ENCODE measurements around the gene POLDIP3.
"Not testable (repeated sequence)": the region's sequence is repeated elsewhere in the genome, so short reads cannot be mapped to it uniquely, and the experiment has no call there.

POLDIP3 gene

GRCh38 chr22:42547562-42547961 is 67.1 kb downstream of the POLDIP3 start:
- no peak overlapping the region for H2AFZ ChIP-seq (ENCODE audit: low read length)
- no peaks in the 10 kb centered on the region for H3K9me3 ChIP-seq (ENCODE audit: insufficient read depth, low read depth, low read length)
- H3K79me2 ChIP-seq (ENCODE audit: insufficient read depth, low read length) = no peaks in the 10 kb centered on the region
- no peaks in the 10 kb centered on the region for H4K20me1 ChIP-seq (ENCODE audit: insufficient read depth, low read length, poor library complexity, severe bottlenecking)
- no peaks in the 10 kb centered on the region for H3K4me1 ChIP-seq (ENCODE audit: insufficient read depth, low read length, poor library complexity, severe bottlenecking)
- no peaks in the 10 kb centered on the region for H3F3A ChIP-seq (ENCODE audit: low read depth)
- no peaks in the 10 kb centered on the region for H3K9me2 ChIP-seq (replicated peaks; ENCODE audit: low read depth, low read length)
- no peak overlapping the region for H3K4me2 ChIP-seq (ENCODE audit: low read depth, low read length, poor library complexity, severe bottlenecking)
- TF ChIP-seq EZH2phosphoT487 (IDR thresholded peaks at IDR 0.05; ENCODE audit: borderline replicate concordance) = no peak
- no peak for TF ChIP-seq CTCF (conservative IDR thresholded peaks at IDR 0.05; ENCODE audit: low read length)
- H3K27me3 ChIP-seq (ENCODE audit: insufficient read depth, low read length, poor library complexity, severe bottlenecking) = no peaks in the 10 kb centered on the region
- no peak overlapping the region for H3K9ac ChIP-seq (ENCODE audit: low read depth, low read length, poor library complexity, severe bottlenecking)
- H3K36me3 ChIP-seq (ENCODE audit: insufficient read depth, low read length) = no peaks in the 10 kb centered on the region
- no peak overlapping the region for H3K4me3 ChIP-seq (ENCODE audit: low read length, poor library complexity, severe bottlenecking)

- H3K4me3 ChIP-seq (ENCODE audit: low read length, poor library complexity, severe bottlenecking) = no peak overlapping the region
- TF ChIP-seq EZH2phosphoT487 (IDR thresholded peaks at IDR 0.05; ENCODE audit: borderline replicate concordance) (no peak), CTCF (conservative IDR thresholded peaks at IDR 0.05; ENCODE audit: low read length) (no peak)
- H3K4me1 ChIP-seq (ENCODE audit: insufficient read depth, low read length, poor library complexity, severe bottlenecking) = no peaks in the 10 kb centered on the region
- no peaks in the 10 kb centered on the region for H3F3A ChIP-seq (ENCODE audit: low read depth)
- no peaks in the 10 kb centered on the region for H4K20me1 ChIP-seq (ENCODE audit: insufficient read depth, low read length, poor library complexity, severe bottlenecking)
- no peaks in the 10 kb centered on the region for H3K79me2 ChIP-seq (ENCODE audit: insufficient read depth, low read length)
- H3K9me2 ChIP-seq (replicated peaks; ENCODE audit: low read depth, low read length) = no peaks in the 10 kb centered on the region
- no peaks in the 10 kb centered on the region for H3K27me3 ChIP-seq (ENCODE audit: insufficient read depth, low read length, poor library complexity, severe bottlenecking)
- H3K9me3 ChIP-seq (ENCODE audit: insufficient read depth, low read depth, low read length) = no peaks in the 10 kb centered on the region
- no peaks in the 10 kb centered on the region for H3K36me3 ChIP-seq (ENCODE audit: insufficient read depth, low read length)
- H3K4me2 ChIP-seq (ENCODE audit: low read depth, low read length, poor library complexity, severe bottlenecking) = no peak overlapping the region
- no peak overlapping the region for H3K9ac ChIP-seq (ENCODE audit: low read depth, low read length, poor library complexity, severe bottlenecking)
- no peak overlapping the region for H2AFZ ChIP-seq (ENCODE audit: low read length)
These were observed 70.0 kb downstream of the POLDIP3 start for GRCh38 chr22:42544686-42545085.

- not testable (repeated sequence) for H3K4me1 ChIP-seq (ENCODE audit: insufficient read depth, low read length, poor library complexity, severe bottlenecking); H3F3A ChIP-seq (ENCODE audit: low read depth); H3K9me3 ChIP-seq (ENCODE audit: insufficient read depth, low read depth, low read length); H2AFZ ChIP-seq (ENCODE audit: low read length); H4K20me1 ChIP-seq (ENCODE audit: insufficient read depth, low read length, poor library complexity, severe bottlenecking); H3K4me2 ChIP-seq (ENCODE audit: low read depth, low read length, poor library complexity, severe bottlenecking); H3K36me3 ChIP-seq (ENCODE audit: insufficient read depth, low read length); H3K9ac ChIP-seq (ENCODE audit: low read depth, low read length, poor library complexity, severe bottlenecking); H3K79me2 ChIP-seq (ENCODE audit: insufficient read depth, low read length); H3K4me3 ChIP-seq (ENCODE audit: low read length, poor library complexity, severe bottlenecking); H3K27me3 ChIP-seq (ENCODE audit: insufficient read depth, low read length, poor library complexity, severe bottlenecking); H3K9me2 ChIP-seq (replicated peaks; ENCODE audit: low read depth, low read length)
These were observed 75.4 kb downstream of the POLDIP3 start for GRCh38 chr22:42539236-42539771.

- not testable (repeated sequence) for H3K27me3 ChIP-seq (ENCODE audit: insufficient read depth, low read length, poor library complexity, severe bottlenecking); H3K9me3 ChIP-seq (ENCODE audit: insufficient read depth, low read depth, low read length); H3K36me3 ChIP-seq (ENCODE audit: insufficient read depth, low read length); H3K9me2 ChIP-seq (replicated peaks; ENCODE audit: low read depth, low read length); H3K4me2 ChIP-seq (ENCODE audit: low read depth, low read length, poor library complexity, severe bottlenecking); H3F3A ChIP-seq (ENCODE audit: low read depth); H3K4me3 ChIP-seq (ENCODE audit: low read length, poor library complexity, severe bottlenecking); H3K4me1 ChIP-seq (ENCODE audit: insufficient read depth, low read length, poor library complexity, severe bottlenecking); H3K9ac ChIP-seq (ENCODE audit: low read depth, low read length, poor library complexity, severe bottlenecking); H3K79me2 ChIP-seq (ENCODE audit: insufficient read depth, low read length); H2AFZ ChIP-seq (ENCODE audit: low read length); H4K20me1 ChIP-seq (ENCODE audit: insufficient read depth, low read length, poor library complexity, severe bottlenecking)
These were observed 77.4 kb downstream of the POLDIP3 start for GRCh38 chr22:42537199-42537831.

GRCh38 chr22:42536634-42537033 is 78.0 kb downstream of the POLDIP3 start:
- not testable (repeated sequence) for H4K20me1 ChIP-seq (ENCODE audit: insufficient read depth, low read length, poor library complexity, severe bottlenecking); H3K4me2 ChIP-seq (ENCODE audit: low read depth, low read length, poor library complexity, severe bottlenecking); H3F3A ChIP-seq (ENCODE audit: low read depth); H3K36me3 ChIP-seq (ENCODE audit: insufficient read depth, low read length); H3K4me1 ChIP-seq (ENCODE audit: insufficient read depth, low read length, poor library complexity, severe bottlenecking); H3K27me3 ChIP-seq (ENCODE audit: insufficient read depth, low read length, poor library complexity, severe bottlenecking); H3K9me2 ChIP-seq (replicated peaks; ENCODE audit: low read depth, low read length); H3K79me2 ChIP-seq (ENCODE audit: insufficient read depth, low read length); H3K9me3 ChIP-seq (ENCODE audit: insufficient read depth, low read depth, low read length); H3K9ac ChIP-seq (ENCODE audit: low read depth, low read length, poor library complexity, severe bottlenecking); H2AFZ ChIP-seq (ENCODE audit: low read length); H3K4me3 ChIP-seq (ENCODE audit: low read length, poor library complexity, severe bottlenecking)

Data from Loucy (cell line).